HG02798 (cell line): ENCODE measurements around the gene TBX6.
"Not testable (repeated sequence)": the region's sequence is repeated elsewhere in the genome, so short reads cannot be mapped to it uniquely, and the experiment has no call there.

Experiments
- ATAC-seq: cut with Tn5 transposase; IDR thresholded peaks from one replicate; pipeline ENCODE4 v1.9.1; 2021; ENCODE audit warnings: mild to moderate bottlenecking; ENCODE audit not compliant: unreplicated experiment, poor library complexity

TBX6 gene

DNA sequence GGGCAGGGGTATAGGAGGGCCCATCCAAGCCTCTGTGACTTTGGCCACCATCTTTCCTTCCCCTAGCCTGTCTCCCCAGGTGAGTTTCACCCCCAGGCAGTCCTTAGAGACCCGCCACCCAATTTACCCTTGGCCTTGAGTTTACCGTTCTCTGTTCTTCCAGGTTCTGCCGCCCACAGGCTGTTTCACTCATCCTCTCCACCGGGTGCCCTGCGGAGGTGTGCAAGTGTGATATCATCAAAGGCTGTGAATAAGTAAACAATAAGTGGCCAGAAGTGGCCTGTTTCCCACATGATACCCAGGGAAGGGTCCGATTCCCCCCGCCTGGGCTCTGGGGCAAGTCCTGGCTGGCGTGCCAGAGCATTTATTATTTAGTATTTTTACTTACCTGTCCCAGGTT, 45.5 kb downstream of the TBX6 start:
- no peak for ATAC-seq

- no peak for ATAC-seq
Observed at GRCh38 chr16:30041841-30042240, 49.9 kb downstream of the TBX6 start.

DNA sequence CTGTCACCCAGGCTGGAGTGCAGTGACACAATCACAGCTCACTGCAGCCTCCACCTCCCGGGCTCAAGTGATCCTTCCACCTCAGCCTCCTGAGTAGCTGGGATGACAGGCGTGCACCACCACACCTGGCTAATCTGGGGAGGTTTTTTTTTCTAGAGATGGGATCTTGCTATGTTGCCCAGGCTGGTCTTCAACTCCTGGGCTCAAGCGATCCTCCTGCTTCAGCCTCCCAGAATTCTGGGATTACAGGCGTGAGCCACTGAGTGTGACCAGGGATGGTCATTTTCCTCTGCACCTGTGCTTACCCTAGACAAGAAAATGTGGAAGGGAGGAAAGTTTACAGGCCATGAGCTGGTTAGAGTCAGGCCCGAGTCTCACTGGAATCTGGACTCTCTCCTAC, 51.0 kb downstream of the TBX6 start:
- not testable (repeated sequence) for ATAC-seq

GRCh38 chr16:30040221-30040620, 51.5 kb downstream of the TBX6 start:
- no peak for ATAC-seq
